Gastroesophageal sphincter (tissue), 4 donors: Measurements from ENCODE around the gene COL26A1. TPM values are rescaled to one million over a fixed set of nuclear protein-coding genes. Genes with fewer than 3 reads are reported as not detected.

Experiments used
- ATAC-seq: fragments of 150-250 bp; one replicate; pipeline ENCODE4 v1.9.1; 2016; ENCODE audit warnings: mild to moderate bottlenecking, moderate library complexity
- H3K27ac ChIP-seq, 4 donors: fragments of 200-600 bp; sonication (generic) in 3 of 4; 1 replicate in 3 of 4; 2 replicates in 1 of 4; pipeline ENCODE4 v1.5.1; 2016 to 2019
- H3K27me3 ChIP-seq: fragments of 200-600 bp; sonication (generic); one replicate; pipeline ENCODE4 v1.5.1; 2019
- H3K36me3 ChIP-seq, 2 donors: fragments of 200-600 bp; sonication (generic); one replicate each; pipeline ENCODE4 v1.5.1; 2019; ENCODE audit warnings: control low read depth in 1 of 2
- H3K4me1 ChIP-seq, 3 donors: fragments of 200-600 bp; sonication (generic); 1 replicate in 2 of 3; 2 replicates in 1 of 3; pipeline ENCODE4 v1.5.1; 2016 to 2019; ENCODE audit warnings: control low read depth in 2 of 3
- H3K4me3 ChIP-seq, 2 donors: fragments of 200-600 bp; sonication (generic); one replicate each; pipeline ENCODE4 v1.5.1; 2019; ENCODE audit warnings: mild to moderate bottlenecking in 1 of 2, moderate library complexity in 1 of 2
- H3K9me3 ChIP-seq, 3 donors: fragments of 200-600 bp; sonication (generic); one replicate each; pipeline ENCODE4 v1.5.1; 2017 to 2019; ENCODE audit warnings: control low read depth in 2 of 3
- CTCF ChIP-seq, 4 experiments: fragments of 200-600 bp in 2 of 4; fragments of 450-650 bp in 2 of 4; sonication (generic) in 1 of 4; IDR thresholded peaks; one replicate each; pipeline ENCODE4 v1.5.1; 2017 to 2019; ENCODE audit warnings: antibody characterized with exemption in 4 of 4, mild to moderate bottlenecking in 2 of 4, moderate library complexity in 2 of 4
- EP300 ChIP-seq: sonication (generic); formaldehyde crosslinking; IDR thresholded peaks from one replicate; pipeline ENCODE4 v1.6.1; 2017; ENCODE audit warnings: antibody characterized with exemption, mild to moderate bottlenecking
- POLR2A ChIP-seq, 2 donors: fragments of 450-650 bp; IDR thresholded peaks; one replicate each; pipeline ENCODE4 v1.6.1; 2017; ENCODE audit warnings: antibody characterized with exemption in 2 of 2, mild to moderate bottlenecking in 2 of 2, moderate library complexity in 1 of 2
- POLR2AphosphoS5 ChIP-seq: sonication (generic); formaldehyde crosslinking; IDR thresholded peaks from one replicate; pipeline ENCODE4 v1.6.1; 2017; ENCODE audit warnings: antibody characterized with exemption
- WGBS, 2 donors: methylation state at CpG; one replicate each; pipeline ENCODE4 v1.1.5; 2018; ENCODE audit warnings: low coverage in 1 of 2; 5-methylcytosine and 5-hydroxymethylcytosine counted together
- total RNA-seq, 4 donors: library from RNA; depleted of rRNA; stranded (reverse); fragments of >200 nt; gene quantifications; one replicate each; pipeline ENCODE4 v1.1.0, GENCODE V29; 2016

The COL26A1 gene
- total RNA-seq, 4 donors from 2014 or later, result not detected

DNA sequence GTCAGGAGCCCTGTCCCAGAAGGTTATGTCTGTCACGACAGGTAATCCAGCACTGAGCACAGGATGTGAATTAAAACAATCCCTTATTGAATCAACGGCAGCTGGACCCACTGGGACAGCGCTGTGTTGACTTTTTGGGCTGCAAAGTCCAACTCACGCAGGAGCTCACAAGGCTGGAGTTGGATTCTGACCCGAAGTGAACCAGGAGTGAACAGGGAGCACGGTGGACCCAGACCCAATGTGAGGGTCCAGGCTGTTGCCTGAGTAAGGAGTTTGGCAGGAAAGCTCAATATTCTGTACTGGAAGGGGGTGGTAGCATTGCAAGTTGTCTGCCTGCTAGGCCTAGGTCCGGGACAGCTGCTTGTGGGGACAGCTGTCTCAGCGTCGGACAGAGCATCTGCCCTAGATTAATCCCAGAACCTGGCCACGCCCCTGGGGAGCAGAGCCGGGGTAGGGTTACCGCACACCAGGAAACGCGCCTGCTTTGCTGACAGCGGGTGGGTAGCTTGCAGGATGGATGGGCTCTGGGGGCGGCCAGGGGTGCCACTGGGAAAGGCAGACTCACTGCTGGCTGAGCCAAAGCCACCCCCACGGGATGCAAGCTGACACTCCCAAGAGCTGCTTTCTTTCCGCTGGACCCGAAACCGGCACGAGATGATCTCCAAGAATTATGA is 24.0 kb downstream of the COL26A1 start:
- 0% methylated on average over 6 of the region's 21 CpGs; no CpG with 5 or more reads in 1 of the 2 donors for WGBS, 2 donors
- no peak overlapping the region for H3K27ac ChIP-seq
- no peak for TF ChIP-seq POLR2AphosphoS5
- TF ChIP-seq EP300, result no peak
- TF ChIP-seq CTCF (IDR thresholded peaks at IDR 0.05), result no peak
- no peak for TF ChIP-seq POLR2A (IDR thresholded peaks at IDR 0.05)
- no peak overlapping the region for H3K4me3 ChIP-seq
- H3K27me3 ChIP-seq, result peaks cover 54% of the 10 kb centered on the region
- H3K4me1 ChIP-seq, result no peaks in the 10 kb centered on the region
- no peaks in the 10 kb centered on the region for H3K36me3 ChIP-seq
- ATAC-seq, result no peak
- peaks cover 0 to 7% (median 0%) of the 10 kb centered on the region in 3 donors for H3K9me3 ChIP-seq

DNA sequence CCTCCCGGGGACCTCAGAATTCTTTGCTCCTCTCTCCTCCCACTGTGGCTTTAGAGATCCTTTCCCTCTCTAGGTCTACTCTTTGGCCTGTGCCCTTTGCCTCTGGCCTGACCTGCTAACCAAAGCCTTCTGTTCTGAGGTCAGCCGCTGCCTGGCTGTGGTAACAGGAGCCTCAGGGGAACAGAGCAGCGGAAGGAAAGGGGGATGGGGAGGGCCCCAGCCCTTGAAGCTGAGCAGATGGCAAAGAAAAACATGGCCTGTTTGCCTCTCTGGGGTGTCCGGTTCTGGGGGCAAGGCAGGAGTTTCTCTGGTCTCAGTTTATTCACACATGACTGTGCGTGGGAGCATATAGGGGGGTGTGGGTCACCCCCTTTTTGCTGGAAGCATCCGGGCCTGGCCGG is 28.2 kb downstream of the COL26A1 start:
- peaks cover 84% of the 10 kb centered on the region for H3K27me3 ChIP-seq

GRCh38 chr7:101391991-101392390 is 29.3 kb downstream of the COL26A1 start:
- ATAC-seq, result no peak
- H3K27me3 ChIP-seq, result peaks cover 79% of the 10 kb centered on the region
- 95 to 100% methylated on average over 2 to 4 of the region's 6 CpGs for WGBS, 2 donors

More for the DNA sequence above, 28.2 kb downstream of the COL26A1 start:
- Histone ChIP-seq H3K4me1 (no peaks in the 10 kb centered on the region), H3K4me3 (no peak overlapping the region), H3K9me3 (no peaks in the 10 kb centered on the region), H3K36me3 (no peaks in the 10 kb centered on the region), H3K27ac (no peak overlapping the region)
- no peak for ATAC-seq
- TF ChIP-seq POLR2AphosphoS5 (no peak), POLR2A (IDR thresholded peaks at IDR 0.05) (no peak), EP300 (no peak), CTCF (IDR thresholded peaks at IDR 0.05) (no peak)
- WGBS, 2 donors, result 35 to 40% methylated on average over 3 to 5 of the region's 7 CpGs

GRCh38 chr7:101393865-101394264 is 31.2 kb downstream of the COL26A1 start:
- Histone ChIP-seq H3K27ac (no peak overlapping the region), H3K9me3 (no peaks in the 10 kb centered on the region), H3K27me3 (peaks cover 82% of the 10 kb centered on the region), H3K4me1 (no peaks in the 10 kb centered on the region), H3K36me3 (no peaks in the 10 kb centered on the region), H3K4me3 (no peak overlapping the region)
- ATAC-seq, result no peak
- TF ChIP-seq CTCF (IDR thresholded peaks at IDR 0.05) (no peak), POLR2A (IDR thresholded peaks at IDR 0.05) (no peak), POLR2AphosphoS5 (no peak), EP300 (no peak)
- WGBS, 2 donors, result 71 to 86% methylated on average over 1 to 3 of the region's 3 CpGs

More at GRCh38 chr7:101391991-101392390, 29.3 kb downstream of the COL26A1 start:
- Histone ChIP-seq H3K36me3 (no peaks in the 10 kb centered on the region), H3K9me3 (no peaks in the 10 kb centered on the region), H3K27ac (no peak overlapping the region), H3K4me3 (no peak overlapping the region), H3K4me1 (no peaks in the 10 kb centered on the region)
- TF ChIP-seq POLR2AphosphoS5 (no peak), CTCF (IDR thresholded peaks at IDR 0.05) (no peak), POLR2A (IDR thresholded peaks at IDR 0.05) (no peak), EP300 (no peak)

GRCh38 chr7:101395376-101395775 is 32.7 kb downstream of the COL26A1 start:
- 40 to 85% methylated on average over 1 to 3 of the region's 7 CpGs for WGBS, 2 donors
- peaks cover 79% of the 10 kb centered on the region for H3K27me3 ChIP-seq
- no peaks in the 10 kb centered on the region for H3K36me3 ChIP-seq
- no peak for TF ChIP-seq POLR2A (IDR thresholded peaks at IDR 0.05)
- no peak for TF ChIP-seq CTCF (IDR thresholded peaks at IDR 0.05)
- TF ChIP-seq EP300, result no peak
- no peak for TF ChIP-seq POLR2AphosphoS5
- H3K4me1 ChIP-seq, result no peaks in the 10 kb centered on the region
- H3K4me3 ChIP-seq, result no peak overlapping the region
- H3K9me3 ChIP-seq, result no peaks in the 10 kb centered on the region
- no peak for ATAC-seq
- H3K27ac ChIP-seq, result no peak overlapping the region
